Transverse colon (tissue), 3 donors: ENCODE measurements around the gene ASCL5.

ENCODE experiments used
- EP300 ChIP-seq: sonication (generic); formaldehyde crosslinking; IDR thresholded peaks from one replicate; pipeline ENCODE4 v1.6.1; 2017; ENCODE audit warnings: antibody characterized with exemption, low read depth
- TF ChIP-seq, protein P1 (sequence below), 5 experiments: fragments of 200-600 bp in 3 of 5; fragments of 450-650 bp in 2 of 5; sonication (generic) in 3 of 5; IDR thresholded peaks; 1 replicate in 2 of 5; 2 replicates in 3 of 5; pipeline ENCODE4 v1.5.1; 2016 to 2017; ENCODE audit warnings: antibody characterized with exemption in 5 of 5, inconsistent platforms in 3 of 5, mild to moderate bottlenecking in 2 of 5, moderate library complexity in 1 of 5

DNA sequence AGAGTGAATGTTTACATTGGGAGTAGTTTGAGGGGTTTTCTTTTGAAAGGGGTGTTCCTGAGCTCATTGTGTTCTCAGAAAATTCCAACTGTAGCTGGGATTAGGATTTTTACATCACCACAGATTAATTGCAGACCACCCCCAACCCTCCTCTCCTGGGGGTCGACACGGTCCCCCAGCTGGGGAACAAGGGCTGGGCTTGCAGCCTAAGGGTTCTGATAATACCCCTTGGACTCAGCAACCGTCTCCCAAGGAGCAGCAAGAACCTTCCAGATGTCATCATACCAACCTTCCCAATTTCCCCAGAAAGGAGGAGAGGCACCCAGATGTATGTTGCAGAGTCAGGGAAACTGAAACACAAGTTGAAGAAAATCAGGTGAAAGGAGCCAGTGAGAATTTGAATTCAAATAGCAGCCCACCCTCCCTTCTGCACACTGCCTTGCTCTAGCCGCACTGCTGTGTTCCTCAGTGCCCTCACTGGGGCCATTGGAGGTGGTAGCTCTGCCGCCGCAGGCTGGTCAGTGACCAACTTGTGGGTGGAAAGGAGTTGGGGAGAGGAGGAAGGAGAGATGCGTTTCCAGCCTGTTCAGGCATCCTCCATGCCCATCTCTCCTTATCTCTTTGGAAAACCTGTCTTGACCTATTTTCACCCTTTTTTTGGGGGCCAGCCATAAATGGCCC is 49.0 kb upstream of the ASCL5 start:
- TF ChIP-seq, protein P1, sequence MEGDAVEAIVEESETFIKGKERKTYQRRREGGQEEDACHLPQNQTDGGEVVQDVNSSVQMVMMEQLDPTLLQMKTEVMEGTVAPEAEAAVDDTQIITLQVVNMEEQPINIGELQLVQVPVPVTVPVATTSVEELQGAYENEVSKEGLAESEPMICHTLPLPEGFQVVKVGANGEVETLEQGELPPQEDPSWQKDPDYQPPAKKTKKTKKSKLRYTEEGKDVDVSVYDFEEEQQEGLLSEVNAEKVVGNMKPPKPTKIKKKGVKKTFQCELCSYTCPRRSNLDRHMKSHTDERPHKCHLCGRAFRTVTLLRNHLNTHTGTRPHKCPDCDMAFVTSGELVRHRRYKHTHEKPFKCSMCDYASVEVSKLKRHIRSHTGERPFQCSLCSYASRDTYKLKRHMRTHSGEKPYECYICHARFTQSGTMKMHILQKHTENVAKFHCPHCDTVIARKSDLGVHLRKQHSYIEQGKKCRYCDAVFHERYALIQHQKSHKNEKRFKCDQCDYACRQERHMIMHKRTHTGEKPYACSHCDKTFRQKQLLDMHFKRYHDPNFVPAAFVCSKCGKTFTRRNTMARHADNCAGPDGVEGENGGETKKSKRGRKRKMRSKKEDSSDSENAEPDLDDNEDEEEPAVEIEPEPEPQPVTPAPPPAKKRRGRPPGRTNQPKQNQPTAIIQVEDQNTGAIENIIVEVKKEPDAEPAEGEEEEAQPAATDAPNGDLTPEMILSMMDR (IDR thresholded peaks at IDR 0.05): no peak
- TF ChIP-seq EP300: no peak
